CD4-positive, alpha-beta T cell treated with Interleukin-6 for 4 hours (primary cell): ENCODE data around the gene TTBK1.

Experiments
- DNase-seq: peaks from one replicate; pipeline ENCODE4 v3.0.0-alpha.2; 2020; ENCODE audit warnings: mixed read lengths

The TTBK1 gene

GRCh38 chr6:43256670-43257366 lies 13.5 kb downstream of the TTBK1 start:
- no peak for DNase-seq

GRCh38 chr6:43257367-43258145 lies 14.3 kb downstream of the TTBK1 start:
- no peak for DNase-seq

GRCh38 chr6:43258180-43258579 lies 14.9 kb downstream of the TTBK1 start:
- no peak for DNase-seq

- DNase-seq, result no peak
These were observed 15.8 kb downstream of the TTBK1 start for GRCh38 chr6:43258807-43259686.

- no peak for DNase-seq
These were observed 17.5 kb downstream of the TTBK1 start for GRCh38 chr6:43260791-43261190.

- DNase-seq, result no peak
These were observed 17.9 kb downstream of the TTBK1 start for GRCh38 chr6:43261198-43261597.

GRCh38 chr6:43262000-43262779 lies 18.9 kb downstream of the TTBK1 start:
- DNase-seq, result no peak

- DNase-seq, result no peak
These were observed 19.6 kb downstream of the TTBK1 start for GRCh38 chr6:43262780-43263313.

GRCh38 chr6:43263314-43264178 lies 20.3 kb downstream of the TTBK1 start:
- peak; percentile 85 for DNase-seq

GRCh38 chr6:43264599-43265145 lies 21.4 kb downstream of the TTBK1 start:
- DNase-seq, result no peak

GRCh38 chr6:43265564-43265963 lies 22.3 kb downstream of the TTBK1 start:
- no peak for DNase-seq

- no peak for DNase-seq
These were observed 24.5 kb downstream of the TTBK1 start for GRCh38 chr6:43267619-43268354.

- no peak for DNase-seq
These were observed 25.0 kb downstream of the TTBK1 start for GRCh38 chr6:43268355-43268700.

- no peak for DNase-seq
These were observed 25.5 kb downstream of the TTBK1 start for GRCh38 chr6:43268782-43269272.

GRCh38 chr6:43269273-43270007 lies 26.2 kb downstream of the TTBK1 start:
- DNase-seq, result peak; percentile 64

- no peak for DNase-seq
These were observed 28.0 kb downstream of the TTBK1 start for GRCh38 chr6:43271103-43271815.

- no peak for DNase-seq
These were observed 28.7 kb downstream of the TTBK1 start for GRCh38 chr6:43271944-43272343.

- DNase-seq, result no peak
These were observed 30.4 kb downstream of the TTBK1 start for GRCh38 chr6:43273707-43274106.
